ENCODE measurements around the gene PADI3. TPM values are rescaled to one million over a fixed set of nuclear protein-coding genes. Genes with fewer than 3 reads are reported as not detected.

The PADI3 gene
- total and polyA plus RNA-seq, 9 of the 15 experiments (the other 6 are each of a cell fraction or from before 2014, with no cell fraction given) = not detected

- TF ChIP-seq, protein P1, sequence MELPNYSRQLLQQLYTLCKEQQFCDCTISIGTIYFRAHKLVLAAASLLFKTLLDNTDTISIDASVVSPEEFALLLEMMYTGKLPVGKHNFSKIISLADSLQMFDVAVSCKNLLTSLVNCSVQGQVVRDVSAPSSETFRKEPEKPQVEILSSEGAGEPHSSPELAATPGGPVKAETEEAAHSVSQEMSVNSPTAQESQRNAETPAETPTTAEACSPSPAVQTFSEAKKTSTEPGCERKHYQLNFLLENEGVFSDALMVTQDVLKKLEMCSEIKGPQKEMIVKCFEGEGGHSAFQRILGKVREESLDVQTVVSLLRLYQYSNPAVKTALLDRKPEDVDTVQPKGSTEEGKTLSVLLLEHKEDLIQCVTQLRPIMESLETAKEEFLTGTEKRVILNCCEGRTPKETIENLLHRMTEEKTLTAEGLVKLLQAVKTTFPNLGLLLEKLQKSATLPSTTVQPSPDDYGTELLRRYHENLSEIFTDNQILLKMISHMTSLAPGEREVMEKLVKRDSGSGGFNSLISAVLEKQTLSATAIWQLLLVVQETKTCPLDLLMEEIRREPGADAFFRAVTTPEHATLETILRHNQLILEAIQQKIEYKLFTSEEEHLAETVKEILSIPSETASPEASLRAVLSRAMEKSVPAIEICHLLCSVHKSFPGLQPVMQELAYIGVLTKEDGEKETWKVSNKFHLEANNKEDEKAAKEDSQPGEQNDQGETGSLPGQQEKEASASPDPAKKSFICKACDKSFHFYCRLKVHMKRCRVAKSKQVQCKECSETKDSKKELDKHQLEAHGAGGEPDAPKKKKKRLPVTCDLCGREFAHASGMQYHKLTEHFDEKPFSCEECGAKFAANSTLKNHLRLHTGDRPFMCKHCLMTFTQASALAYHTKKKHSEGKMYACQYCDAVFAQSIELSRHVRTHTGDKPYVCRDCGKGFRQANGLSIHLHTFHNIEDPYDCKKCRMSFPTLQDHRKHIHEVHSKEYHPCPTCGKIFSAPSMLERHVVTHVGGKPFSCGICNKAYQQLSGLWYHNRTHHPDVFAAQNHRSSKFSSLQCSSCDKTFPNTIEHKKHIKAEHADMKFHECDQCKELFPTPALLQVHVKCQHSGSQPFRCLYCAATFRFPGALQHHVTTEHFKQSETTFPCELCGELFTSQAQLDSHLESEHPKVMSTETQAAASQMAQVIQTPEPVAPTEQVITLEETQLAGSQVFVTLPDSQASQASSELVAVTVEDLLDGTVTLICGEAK (IDR thresholded peaks at IDR 0.05) = no peak
- TF ChIP-seq, protein P1 (CRISPR knock-in tag; IDR thresholded peaks at IDR 0.05) = no peak
- TF ChIP-seq ZFP91 (CRISPR knock-in tag; IDR thresholded peaks at IDR 0.05) (no peak), ZFX (CRISPR knock-in tag; IDR thresholded peaks at IDR 0.05) (no peak)
Measured at GRCh38 chr1:17220287-17220686, 28.6 kb upstream of the PADI3 start (continued).
